KOPT-K1 (cell line): ENCODE results near the gene CCDC9B.

ENCODE experiments used
- H3K27ac ChIP-seq: fragments of 200-600 bp; sonication (generic); 2 replicates; pipeline ENCODE4 v1.5.1; 2016; ENCODE audit warnings: antibody characterized with exemption, mild to moderate bottlenecking, low read depth, low read length; ENCODE audit not compliant: poor library complexity, severe bottlenecking
- H3K36me3 ChIP-seq: fragments of 200-600 bp; sonication (generic); 2 replicates; pipeline ENCODE4 v1.5.1; 2017; ENCODE audit warnings: antibody characterized with exemption, mild to moderate bottlenecking, low read length, moderate library complexity; ENCODE audit not compliant: insufficient read depth
- H3K9me3 ChIP-seq: fragments of 200-600 bp; sonication (generic); 2 replicates; pipeline ENCODE4 v1.5.1; 2017; ENCODE audit warnings: antibody characterized with exemption, low read length, mild to moderate bottlenecking; ENCODE audit not compliant: insufficient read depth, poor library complexity, severe bottlenecking

CCDC9B gene

DNA sequence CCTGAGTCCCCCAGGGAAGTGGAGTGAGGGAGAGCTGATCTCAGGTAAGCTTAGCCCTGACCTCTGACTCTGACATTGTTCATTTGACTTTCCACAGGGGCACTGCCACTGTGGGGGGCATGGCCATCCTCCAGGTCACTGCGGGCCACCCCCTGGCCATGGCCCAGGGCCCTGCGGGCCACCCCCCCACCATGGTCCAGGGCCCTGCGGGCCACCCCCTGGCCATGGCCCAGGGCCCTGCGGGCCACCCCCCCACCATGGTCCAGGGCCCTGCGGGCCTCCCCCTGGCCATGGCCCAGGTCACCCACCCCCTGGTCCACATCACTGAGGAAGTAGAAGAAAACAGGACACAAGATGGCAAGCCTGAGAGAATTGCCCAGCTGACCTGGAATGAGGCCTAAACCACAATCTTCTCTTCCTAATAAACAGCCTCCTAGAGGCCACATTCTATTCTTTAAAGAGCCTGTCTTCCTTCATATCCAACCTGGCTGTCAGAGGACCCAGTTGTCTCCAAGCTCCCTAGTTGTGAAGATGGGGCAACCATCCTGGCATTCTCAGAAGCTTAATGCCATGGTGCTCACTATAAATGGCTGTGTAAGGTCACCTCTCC lies 15.3 kb upstream of the CCDC9B start:
- Histone ChIP-seq H3K36me3 (no peaks in the 10 kb centered on the region), H3K9me3 (no peaks in the 10 kb centered on the region), H3K27ac (no peak overlapping the region)

DNA sequence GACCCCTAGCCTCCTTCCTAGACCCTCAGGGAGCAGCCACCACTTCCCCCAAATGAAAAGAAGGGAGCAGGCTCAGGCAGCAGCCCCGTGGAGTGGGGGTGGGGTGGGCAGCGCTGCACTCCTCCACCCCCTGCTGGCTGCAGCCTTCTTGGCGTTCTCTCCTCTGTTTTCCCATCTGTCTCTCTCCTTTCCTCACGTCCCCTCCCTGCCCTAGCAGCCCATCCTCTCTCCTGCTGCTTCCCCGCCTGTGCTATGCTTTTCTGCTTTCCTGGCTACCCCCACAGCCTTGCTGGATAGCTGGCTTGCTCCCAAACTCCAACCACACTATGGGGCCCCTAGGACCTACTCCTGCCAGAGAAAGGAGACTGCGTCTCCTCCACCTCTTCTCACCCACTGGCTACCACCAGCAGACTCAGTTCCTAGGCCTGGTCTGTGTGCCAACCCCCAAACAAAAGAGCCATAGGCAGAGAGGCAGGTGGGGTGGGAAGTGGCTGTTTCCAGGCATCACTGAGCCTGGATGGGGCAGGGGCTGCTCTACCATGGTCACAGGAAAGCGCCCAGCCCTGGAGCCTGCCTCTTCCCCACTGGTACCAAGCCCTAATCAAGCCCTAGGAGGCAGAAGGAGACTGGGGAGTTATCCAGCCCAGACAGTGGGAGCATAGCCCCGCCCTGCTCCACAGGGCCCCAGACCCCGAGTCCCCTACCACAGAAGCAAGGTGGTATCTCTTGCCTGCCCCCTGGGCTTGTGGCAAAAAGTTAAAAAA lies 13.9 kb upstream of the CCDC9B start:
- Histone ChIP-seq H3K27ac (no peak overlapping the region), H3K9me3 (no peaks in the 10 kb centered on the region), H3K36me3 (no peaks in the 10 kb centered on the region)

GRCh38 chr15:40353697-40354096 lies 13.0 kb upstream of the CCDC9B start:
- Histone ChIP-seq H3K36me3 (no peaks in the 10 kb centered on the region), H3K27ac (no peak overlapping the region), H3K9me3 (no peaks in the 10 kb centered on the region)

- no peaks in the 10 kb centered on the region for H3K9me3 ChIP-seq
- H3K36me3 ChIP-seq, result no peaks in the 10 kb centered on the region
- no peak overlapping the region for H3K27ac ChIP-seq
Measured at GRCh38 chr15:40352281-40352901, 11.7 kb upstream of the CCDC9B start.

GRCh38 chr15:40349163-40349562 lies 8.4 kb upstream of the CCDC9B start:
- no peak overlapping the region for H3K27ac ChIP-seq
- H3K36me3 ChIP-seq, result no peaks in the 10 kb centered on the region
- no peaks in the 10 kb centered on the region for H3K9me3 ChIP-seq

- no peak overlapping the region for H3K27ac ChIP-seq
- H3K36me3 ChIP-seq, result no peaks in the 10 kb centered on the region
- H3K9me3 ChIP-seq, result no peaks in the 10 kb centered on the region
Measured at GRCh38 chr15:40348474-40348870, 7.7 kb upstream of the CCDC9B start.

GRCh38 chr15:40347559-40348473 lies 7.1 kb upstream of the CCDC9B start:
- Histone ChIP-seq H3K27ac (no peak overlapping the region), H3K36me3 (no peaks in the 10 kb centered on the region)

DNA sequence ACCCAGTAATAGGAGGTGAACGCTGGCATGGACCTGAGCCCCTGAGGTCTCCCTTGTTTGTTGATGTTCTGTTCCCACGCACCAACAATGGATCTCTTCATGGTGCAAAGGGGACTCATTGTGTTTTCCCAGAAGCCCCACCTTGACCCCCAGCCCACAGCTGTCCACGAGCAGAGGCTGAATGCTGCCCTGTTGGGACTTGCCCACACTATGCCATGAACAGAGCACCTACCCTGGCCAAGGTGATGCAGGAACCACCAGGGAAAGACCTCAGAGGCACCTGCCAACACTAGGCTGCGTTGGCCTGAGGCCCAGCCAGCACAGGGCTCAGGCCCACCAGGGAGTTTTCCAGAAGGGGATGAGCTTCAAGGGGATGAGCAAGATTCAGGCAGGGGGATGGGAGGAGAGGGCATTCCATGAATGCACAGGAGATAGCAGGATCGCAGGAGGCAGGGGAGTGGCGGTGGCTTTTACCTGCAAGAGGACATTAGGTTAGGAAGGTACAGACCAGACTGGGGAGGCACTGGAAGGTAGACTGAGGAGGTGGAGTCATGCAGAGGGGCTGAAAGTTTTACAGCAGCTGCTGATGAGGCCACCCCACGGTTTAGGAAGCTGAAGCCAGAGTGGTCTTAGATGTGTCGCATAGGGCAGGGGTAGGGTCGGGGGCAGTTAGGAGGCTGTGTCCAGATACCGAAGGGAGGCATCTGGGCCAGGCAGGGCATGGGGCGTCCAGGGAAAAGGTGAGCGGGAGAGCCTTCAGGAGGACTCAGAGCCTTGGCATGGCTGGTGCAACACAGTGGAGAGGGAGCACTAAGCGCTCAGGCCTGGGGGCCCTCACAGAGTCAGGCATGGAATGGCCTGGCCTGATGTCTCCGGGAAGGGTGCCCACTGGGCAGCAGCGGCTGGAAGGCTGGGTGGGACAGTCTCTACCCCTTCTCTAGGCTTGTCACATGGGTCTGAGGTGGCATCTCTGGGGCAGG lies 6.1 kb upstream of the CCDC9B start:
- Histone ChIP-seq H3K36me3 (no peaks in the 10 kb centered on the region), H3K27ac (no peak overlapping the region), H3K9me3 (no peaks in the 10 kb centered on the region)

More at GRCh38 chr15:40347559-40348473, 7.1 kb upstream of the CCDC9B start:
- no peaks in the 10 kb centered on the region for H3K9me3 ChIP-seq

DNA sequence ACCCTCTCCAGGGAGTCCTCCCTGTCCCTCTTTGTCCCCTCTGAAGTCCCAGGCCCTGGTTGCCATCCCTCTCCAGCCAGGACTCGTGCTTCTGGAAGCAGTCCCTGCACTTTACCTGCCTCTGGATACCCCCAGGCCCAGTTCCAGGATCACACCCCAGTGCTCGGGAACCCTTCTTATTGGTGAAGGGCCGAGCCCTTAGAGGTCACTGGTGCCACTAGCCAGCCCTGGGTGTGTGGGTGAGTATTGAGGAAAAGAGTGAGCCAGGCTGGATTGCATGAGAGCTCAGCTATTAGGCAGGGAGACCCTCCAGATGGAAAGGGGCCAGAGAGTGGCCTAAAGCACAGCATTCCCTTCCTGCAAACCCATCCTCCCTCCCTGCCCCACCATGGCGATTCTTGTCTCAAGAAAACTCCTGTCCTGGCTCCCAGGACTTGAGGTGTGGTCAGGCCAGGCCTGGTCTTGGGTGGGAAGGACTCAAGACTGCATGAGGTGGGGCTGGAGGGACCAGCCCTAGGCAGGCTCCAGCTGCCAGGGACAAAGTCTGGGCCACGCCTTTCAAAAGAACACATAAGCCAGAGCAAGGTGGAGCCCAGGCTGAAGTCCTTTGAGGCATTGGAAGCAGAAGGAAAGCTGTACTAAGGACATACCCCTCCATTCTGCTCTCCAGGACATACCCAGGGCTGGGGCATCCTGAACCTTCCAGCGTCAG lies 5.3 kb upstream of the CCDC9B start:
- H3K36me3 ChIP-seq, result no peaks in the 10 kb centered on the region
- H3K27ac ChIP-seq, result no peak overlapping the region
- H3K9me3 ChIP-seq, result no peaks in the 10 kb centered on the region

- H3K9me3 ChIP-seq, result no peaks in the 10 kb centered on the region
- H3K27ac ChIP-seq, result no peak overlapping the region
- H3K36me3 ChIP-seq, result no peaks in the 10 kb centered on the region
Measured at GRCh38 chr15:40345225-40345866, 4.6 kb upstream of the CCDC9B start.

DNA sequence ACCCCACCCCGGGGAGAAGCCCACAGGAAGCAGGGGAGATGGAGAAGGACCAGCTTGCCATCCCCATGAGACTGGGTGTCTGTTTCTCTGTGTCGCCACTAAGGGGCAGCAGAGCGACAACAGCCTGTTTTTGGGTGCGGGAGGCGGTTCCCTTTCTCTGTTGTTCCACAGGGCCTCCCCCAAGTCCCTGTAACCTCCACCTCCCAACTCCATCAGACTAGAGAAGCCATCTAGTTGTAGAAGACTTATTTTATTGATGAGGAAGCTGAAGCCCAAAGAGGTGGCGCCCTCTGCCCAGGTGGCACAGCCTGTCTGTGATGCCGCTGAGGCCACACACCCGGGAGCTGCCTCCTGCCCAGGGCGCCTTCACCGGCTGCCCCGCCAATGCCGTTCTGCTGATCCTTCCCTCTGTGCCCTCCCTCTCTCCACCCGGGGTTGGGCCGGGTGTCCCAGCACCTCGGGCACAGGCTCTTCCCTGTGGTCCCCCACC lies 3.9 kb upstream of the CCDC9B start:
- Histone ChIP-seq H3K36me3 (no peaks in the 10 kb centered on the region), H3K9me3 (no peaks in the 10 kb centered on the region), H3K27ac (no peak overlapping the region)

DNA sequence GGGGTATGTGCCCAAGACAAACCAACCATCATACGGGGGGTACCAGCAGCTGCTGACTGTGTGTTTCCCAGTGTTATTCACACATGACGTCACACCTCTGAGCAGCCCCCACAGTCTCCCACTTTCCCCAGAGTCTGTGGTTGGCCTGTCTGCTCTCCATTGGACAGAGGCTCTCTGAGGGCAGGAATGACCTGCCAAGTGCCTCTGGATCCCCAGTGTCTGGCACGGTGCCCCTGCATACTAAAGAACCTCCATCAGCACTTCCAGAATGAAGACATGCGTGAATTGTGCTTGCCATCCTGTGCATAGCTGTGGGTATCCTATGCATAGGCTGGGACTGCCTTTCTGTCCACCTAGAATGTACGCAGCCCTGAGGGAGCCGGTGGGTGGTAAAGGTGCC lies 3.5 kb upstream of the CCDC9B start:
- no peaks in the 10 kb centered on the region for H3K9me3 ChIP-seq
- H3K36me3 ChIP-seq, result no peaks in the 10 kb centered on the region
- no peak overlapping the region for H3K27ac ChIP-seq

DNA sequence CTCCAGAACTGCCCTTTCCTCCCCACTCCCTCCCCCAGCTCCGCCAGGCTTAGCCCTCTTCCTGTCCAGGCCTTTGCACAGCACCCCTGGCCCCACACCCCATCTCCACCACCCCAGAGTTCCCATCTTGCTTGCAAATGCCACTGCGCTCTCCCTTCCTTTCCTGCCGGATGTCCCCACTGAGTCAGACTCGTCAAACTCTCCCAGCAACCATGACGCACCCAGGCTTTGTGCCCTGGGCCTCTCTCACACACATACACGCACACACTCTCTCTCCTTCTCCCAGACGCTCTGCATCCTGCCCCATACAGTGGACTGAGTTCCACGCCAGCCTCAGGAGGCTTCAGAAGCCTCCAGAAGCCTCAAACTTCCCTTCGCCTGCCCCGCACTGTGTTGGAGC lies 2.8 kb upstream of the CCDC9B start:
- no peaks in the 10 kb centered on the region for H3K9me3 ChIP-seq
- no peak overlapping the region for H3K27ac ChIP-seq
- no peaks in the 10 kb centered on the region for H3K36me3 ChIP-seq
